HG03097 (cell line): ENCODE data around the gene ARHGAP15.

Experiments used
- ATAC-seq: cut with Tn5 transposase; IDR thresholded peaks from one replicate; pipeline ENCODE4 v1.9.1; 2021; ENCODE audit not compliant: unreplicated experiment, low FRiP score

ARHGAP15 gene

DNA sequence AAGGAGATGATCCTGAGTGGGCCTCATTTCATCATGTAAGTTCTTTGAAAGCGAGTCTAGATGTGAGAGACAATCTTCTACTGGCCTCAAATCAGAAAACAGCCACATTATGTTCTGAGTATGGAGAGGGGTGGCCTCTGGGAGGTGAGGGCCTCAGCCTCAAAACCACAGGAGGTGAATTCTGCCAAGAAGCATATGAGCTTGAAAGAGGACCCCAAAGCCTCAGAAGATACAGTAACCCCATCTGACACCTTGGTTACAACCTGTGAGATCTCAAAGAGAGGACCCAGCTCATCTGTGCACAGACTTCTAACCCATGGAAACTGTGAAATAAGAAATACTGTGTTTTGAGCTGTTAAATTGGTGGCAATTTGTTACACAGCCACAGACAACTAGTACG lies 200.1 kb downstream of the ARHGAP15 start:
- no peak for ATAC-seq

DNA sequence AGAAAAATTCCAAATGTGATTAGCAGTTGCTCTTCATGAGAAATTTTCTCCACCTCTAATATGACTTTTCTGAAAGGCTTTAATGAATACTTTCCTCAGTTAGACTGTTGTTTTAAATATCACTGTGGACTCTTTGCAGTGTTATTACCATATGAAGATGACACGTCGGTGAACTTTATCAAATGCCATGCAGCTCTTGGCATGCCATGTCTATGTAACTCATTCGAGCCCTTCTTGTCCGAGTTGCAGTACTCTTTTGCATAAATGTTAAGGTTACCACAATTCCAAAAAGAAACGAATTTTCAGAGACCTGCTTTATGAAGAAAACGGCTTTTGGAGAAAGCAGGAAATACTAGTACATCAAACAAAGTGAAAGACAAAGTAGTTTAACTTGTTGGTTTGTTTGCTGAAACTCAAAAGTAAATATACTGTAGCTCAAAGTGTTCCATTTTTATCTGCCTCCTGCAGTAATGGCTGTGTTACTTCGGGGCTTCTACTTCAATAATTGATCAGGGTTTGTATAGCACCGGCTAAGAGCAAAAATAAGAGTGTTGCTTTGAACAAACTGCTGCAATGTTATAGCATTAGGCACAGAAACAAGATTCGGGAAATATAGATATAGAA lies 204.1 kb downstream of the ARHGAP15 start:
- no peak for ATAC-seq

DNA sequence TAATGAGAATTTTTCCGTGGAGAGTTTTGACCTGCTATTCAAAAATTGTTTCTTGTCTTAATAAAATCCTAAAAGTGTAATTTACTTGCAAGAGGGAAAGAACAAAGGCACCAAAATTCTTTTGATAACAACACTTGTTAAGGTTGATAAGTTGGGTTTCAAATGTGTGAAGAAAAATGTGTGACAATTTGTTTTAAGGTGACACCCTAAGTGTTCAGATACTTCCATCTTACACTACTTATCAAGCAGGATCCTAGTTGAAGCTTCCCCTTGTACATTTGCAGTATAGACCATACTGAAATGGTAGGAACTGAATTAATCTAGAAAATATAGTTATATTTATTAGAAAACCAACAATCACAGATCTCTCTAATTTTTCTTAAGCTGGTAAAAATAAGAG lies 204.6 kb downstream of the ARHGAP15 start:
- ATAC-seq = no peak

DNA sequence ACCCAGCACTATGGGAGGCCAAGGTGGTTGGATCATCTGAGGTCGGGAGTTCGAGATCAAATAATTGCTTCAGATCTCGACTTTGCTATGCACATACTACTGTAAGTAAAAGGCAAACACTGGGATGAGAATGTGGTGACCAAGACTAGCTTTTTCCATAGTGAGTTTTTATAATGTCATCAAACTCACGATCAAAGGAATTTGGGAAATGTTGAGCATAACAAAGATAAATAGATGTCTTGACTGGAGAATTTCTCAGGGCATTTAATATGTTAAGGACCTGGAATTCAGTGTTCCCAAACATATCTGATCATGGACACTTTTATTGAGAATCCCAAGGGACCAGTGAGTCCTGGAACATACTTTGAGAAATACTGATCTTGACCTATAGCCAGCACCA lies 205.6 kb downstream of the ARHGAP15 start:
- ATAC-seq = no peak

DNA sequence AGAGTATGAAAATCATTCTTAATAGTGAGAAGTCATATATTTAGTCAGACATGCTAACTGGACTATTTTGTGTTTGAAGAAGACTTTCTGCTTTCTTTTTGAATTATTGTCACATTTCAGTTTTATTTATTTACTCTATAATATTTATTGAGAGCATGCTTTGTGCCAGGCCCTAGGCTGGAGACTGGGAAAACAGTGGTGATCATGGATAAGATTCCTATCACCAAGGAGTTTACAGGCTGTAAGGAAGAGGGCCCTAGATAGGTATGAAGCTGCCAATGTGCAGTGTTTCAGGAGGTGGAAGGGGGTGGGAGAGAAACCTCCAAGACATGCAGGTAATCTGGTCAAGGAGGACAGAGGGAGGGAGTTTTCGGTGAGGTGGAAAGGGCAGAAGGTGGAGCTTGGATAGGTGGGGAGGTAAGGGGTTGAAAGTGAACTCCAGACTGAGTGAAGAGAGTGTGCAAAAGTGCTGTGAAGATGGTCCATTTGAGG lies 207.5 kb downstream of the ARHGAP15 start:
- ATAC-seq = no peak

DNA sequence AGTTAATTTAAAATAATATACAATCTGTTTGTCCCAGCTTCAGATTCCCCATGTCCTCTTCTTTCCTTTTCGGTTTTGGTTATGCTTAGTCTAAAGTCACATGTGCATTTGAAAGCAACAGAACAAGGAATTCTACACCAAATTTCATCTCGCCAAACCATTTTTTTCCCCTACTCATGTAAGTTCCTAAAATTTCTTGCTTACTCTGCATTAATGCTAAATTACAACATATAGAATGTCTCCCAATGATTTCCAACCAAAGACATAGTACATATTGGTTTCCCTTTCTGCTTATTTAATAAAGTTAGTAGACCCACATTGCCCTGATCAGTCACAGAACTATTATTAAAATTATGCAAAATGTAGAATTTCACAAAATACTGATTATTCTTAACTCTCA lies 212.3 kb downstream of the ARHGAP15 start:
- no peak for ATAC-seq

DNA sequence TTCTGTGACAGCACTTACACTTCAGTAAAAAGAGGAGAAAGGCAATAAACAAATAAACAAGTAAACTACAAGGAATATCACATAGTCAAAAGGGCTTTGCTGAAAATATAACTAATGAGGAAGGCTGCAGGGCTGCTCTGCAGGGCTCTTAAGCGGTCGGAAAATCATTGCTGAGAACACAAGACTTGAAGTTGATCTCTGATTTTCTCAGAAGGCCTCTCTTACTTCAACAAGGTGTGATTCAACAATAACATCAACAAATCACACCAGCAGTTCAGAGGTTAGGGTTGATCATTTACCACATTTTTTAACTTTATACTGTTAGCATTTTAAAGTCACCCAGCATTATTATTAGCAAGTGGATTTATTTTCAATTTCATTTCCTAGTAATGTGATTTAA lies 215.6 kb downstream of the ARHGAP15 start:
- ATAC-seq = no peak

DNA sequence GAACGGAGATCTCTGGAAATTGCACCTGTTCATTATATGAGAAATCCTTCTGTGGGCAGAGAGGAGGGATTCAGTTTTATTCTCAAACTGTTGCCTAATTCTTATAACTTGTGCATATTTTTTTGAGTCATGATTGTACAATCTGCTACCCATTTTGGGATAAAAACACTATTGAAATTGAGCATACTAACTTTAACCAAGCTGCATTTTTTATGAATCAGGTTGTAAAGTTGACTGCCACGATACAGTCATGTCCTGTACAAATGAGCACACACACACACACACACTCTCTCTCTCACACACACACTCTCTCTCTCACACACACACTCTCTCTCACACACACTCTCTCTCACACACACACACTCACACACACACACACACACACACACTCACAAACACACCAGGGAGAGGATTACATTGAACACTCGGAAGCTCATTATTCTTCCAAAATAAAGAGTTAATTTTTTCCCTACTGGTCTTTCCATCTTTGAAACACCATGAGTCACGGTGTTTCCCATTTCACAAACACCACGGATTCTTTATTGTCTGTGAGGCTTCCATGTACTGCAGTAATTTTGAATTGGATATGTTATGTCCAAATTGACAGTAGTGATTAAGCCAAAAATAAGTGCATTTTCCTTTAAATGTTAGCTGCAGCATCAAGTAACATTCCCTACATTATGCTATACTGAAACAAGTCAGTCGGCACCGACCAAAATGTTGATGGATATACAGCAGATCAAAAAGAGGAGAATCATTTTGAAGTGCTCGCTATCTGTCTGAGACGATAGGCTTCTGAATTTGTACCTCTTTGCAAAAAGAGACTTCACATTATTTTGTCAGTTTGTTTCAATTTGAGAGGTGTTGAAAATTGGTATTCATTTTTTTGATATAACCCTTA lies 216.9 kb downstream of the ARHGAP15 start:
- ATAC-seq = no peak

DNA sequence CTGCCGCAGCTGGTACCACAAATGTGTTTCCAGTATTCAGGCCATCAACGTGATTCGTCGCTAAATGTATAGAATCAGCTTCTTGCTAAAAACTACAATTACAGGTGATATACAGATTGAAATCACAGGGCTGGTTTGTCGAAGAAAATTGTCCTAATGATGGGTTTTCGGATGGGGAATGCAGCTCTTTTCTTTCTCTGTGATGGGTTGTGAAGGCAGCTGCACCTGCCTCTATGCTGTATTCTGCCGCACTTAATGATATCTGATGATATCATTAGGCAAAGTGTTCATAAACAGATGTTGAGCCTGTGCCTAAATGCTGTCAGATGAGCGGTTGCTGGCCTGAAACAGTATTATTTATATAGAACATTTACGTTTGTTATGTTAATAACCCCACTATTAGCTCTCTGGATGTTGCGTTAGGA lies 218.1 kb downstream of the ARHGAP15 start:
- no peak for ATAC-seq

DNA sequence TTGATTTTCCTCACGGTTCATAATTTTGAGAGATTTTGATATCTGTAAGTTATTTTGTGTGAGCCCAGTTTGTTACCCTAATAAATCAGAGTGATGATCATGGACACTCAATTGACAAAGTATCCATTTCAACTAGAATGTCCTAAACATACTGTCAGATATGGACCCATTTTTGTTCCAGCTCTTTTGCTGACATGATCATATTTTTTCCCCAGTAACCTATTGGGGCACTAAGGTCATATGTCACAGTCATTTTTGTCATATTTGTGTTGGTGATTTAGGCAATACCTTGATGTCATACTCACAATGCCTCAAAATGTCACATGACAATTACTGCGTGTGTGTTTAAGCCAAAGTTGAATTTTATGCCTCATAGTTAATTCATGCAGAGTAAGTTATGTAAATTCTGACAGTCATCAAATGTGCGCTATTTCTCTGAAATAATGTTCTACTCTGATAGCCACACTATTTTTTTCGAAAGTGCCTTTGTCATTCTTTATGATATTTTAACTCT lies 218.7 kb downstream of the ARHGAP15 start:
- ATAC-seq = no peak

DNA sequence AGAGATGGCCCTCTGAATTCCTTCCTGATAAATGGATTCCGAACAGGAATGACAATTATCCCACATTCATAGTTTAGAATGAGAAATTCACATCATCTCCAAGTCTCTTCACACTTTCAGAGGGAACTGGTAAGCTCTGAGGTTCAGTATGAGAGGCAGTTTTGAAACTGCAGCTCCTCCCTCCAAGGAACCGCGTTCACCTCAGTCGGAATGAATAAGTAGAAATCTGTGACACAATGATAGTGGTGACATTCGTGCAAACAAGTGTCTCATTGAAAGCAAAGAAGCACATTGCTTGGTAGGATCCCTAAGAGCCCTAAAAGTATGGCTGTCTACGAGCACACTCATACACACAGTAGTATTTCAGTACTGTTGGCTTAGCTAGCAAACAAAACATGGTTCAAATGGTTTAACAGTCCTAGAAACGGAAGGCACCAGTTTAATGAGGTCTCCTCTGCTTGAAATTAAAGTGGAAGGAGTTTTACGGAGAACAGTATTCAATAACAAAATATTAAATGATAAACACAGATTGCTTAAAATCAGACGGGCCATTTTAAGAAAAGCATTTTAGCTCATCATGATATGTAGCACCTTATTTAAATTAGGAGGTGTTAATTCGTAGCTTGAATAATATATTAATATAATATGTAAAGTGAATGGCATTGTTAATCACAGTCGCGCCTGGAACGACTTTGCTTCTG lies 225.0 kb downstream of the ARHGAP15 start:
- no peak for ATAC-seq

DNA sequence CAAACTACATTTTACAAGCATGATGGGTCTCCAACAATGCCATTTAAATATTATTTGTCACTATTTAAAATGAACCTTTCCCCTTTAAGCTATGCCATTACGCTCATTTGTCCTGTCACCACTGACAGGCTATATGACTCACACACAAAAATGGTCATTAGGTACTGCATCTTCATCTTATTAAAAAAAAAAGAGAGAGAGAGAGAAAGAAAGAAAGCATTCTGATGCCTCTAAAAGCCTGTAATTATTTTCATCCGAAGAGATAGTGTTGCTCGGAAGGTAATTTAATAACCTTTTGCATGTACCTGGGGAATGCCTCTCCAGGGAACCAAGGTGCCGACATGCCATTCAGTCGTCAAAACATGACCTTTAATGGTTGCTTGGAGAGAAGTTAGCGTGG lies 226.7 kb downstream of the ARHGAP15 start:
- no peak for ATAC-seq

DNA sequence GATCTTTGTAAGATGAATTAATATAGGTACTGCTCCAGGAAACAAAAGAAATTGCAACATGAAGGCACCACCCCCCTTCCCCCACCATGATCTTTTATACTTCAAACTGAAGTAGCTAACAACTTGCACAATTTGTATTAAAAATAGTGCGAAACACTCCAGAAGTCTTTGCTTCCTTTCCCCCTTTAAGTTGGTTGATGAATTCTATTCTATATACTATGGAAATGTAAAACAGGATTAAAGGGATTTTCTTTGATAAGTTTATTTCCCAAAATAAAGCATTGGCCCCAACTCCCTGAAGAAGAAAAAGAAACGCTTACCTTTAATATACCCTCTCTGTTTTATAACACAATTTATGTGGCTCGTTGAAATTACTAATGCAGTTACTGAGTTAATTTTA lies 227.1 kb downstream of the ARHGAP15 start:
- no peak for ATAC-seq

DNA sequence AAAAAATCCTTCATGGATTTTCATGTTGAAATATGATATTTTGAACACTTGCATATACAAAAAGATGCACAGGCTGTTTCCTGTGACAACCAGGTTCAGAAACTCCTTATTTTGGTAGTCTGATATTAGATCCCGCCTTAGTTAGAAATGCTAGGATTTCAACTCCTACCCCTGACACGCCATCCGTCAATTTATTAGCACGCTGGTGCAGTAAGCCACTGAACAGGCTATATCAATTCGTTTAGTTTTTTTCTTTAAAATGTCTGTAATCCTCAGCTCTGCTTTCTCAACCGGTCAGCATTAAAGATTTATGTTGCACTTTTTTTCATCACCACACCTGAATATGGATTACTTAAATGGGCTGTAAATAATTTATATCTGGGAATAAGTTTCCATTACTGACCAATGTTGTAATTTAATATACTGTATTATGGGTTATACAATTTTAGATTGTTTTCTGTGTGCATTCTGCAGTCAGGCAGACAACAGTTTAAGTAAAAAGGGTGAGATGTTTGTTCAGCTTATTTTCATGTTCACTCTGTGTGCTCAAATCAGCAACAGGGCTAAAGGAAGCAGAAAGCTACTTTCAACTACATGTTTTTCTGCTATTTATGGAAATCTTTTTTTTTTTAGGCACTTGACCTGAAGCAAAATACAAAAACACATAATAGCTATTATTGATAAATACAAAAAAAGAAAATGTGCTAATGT lies 227.7 kb downstream of the ARHGAP15 start:
- no peak for ATAC-seq

DNA sequence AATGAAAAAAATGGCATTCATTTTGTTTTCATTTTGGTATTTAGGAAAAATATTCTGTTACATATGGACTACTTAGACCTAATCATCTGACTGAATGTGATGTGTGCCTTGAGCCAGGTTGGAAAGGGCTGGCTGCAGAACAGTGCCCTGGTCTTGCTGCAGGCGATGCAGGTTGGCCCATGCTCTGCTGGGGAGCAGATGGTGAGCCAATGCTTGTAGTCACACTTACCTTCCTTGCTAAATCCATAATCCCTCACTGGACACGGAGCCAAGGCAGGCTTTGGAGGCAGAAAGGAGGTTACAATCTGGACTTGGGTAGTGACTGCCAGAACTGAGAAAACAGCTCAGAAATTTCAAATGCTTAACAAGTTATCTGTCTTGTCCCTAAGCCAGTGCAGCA lies 228.7 kb downstream of the ARHGAP15 start:
- no peak for ATAC-seq

DNA sequence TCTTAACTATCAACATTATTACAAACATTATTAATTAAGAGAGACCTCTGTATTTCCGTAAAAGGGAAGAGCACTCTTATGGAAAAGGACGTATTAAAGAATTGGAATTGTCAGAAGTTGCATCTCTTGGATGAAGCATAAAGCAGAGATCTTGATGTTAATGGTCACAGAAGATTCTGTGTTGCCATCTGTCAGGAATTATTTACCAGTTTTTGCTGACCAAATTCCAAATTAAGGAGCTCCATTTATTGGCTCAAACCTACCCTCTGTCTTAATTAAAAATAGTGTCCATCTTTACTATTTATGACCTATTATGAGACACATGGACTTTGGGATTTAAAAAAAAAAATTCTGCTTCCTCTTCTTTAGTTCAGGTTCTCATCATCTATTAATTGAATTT lies 232.1 kb downstream of the ARHGAP15 start:
- ATAC-seq = no peak

DNA sequence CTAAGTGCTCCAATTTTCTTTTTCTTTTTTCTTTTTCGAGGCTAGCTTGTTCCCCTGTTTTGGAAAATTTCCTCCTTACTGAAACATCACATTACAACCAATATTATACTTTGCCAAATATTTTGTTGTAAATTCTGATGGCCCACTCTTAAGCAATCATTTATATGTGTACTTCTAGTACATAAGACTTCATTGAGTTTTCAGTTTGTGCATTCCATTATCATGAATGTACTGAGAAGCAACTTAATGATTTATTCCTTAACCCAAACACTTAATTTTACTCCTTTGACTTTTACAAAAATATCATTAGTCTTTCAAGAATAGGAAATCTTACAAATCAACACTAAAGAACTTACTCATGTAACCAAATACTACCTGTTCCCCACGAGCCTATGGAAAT lies 242.4 kb downstream of the ARHGAP15 start:
- ATAC-seq = no peak

DNA sequence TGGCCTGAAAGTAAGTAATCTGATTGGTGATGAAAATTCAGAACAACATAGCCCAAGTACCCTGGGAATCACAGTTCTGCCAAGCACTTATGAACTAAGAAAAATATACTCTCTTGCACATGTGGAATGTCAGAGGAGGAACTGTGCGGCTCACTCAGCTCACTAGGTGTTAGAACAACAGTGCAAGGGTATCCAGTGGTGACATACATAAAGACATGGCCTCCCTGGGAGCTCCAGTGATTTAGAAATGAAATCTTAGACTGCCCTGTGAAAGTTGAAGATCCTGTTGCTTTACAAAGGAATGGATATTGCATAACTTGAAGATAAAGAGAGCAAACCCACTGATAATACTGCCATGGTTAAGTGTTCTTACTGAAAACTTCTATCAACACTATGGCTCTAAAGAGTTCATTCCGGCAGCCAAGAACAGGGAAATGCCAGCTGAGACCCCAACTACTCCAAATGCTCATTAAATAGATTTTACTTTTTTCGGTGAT lies 246.2 kb downstream of the ARHGAP15 start:
- no peak for ATAC-seq

DNA sequence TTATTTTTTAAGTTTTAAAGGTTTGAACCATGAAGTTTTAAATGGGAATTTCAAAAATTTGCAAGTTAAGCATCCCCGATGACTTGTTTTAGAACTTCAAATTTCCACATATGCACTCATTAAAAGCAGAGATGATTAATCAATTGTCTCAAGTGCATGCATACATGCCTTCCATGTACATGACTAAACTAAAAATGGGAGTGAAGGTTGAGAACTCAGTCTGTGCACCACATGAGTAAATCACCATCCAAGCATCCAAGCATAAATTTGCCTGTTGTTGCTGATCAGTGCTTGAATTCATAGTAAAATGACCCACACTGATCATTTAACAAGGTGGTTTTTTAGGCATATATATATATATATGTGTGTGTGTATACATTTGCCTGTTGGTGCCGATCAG lies 249.8 kb downstream of the ARHGAP15 start:
- ATAC-seq = no peak

DNA sequence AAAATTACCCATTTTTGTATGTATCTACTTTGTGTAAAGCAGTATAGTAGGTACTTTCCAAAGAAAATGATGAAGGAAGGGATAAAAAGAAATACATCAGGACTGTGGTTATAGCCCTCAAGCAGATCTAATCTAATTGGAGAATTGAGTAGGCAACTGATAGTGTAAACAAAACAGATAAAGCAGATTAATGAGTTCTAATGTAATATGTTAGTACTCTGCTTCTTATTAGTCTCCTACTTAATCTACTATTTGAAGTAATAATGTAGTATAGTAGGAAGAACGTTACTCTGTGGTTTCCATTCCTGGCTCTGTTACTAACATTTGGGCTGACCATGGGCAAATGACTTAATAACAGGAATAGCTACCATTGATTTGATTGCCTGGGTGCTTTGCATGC lies 250.7 kb downstream of the ARHGAP15 start:
- ATAC-seq = no peak
